Liver (tissue), 6 donors: ENCODE data around the gene TRAF7. TPM values are rescaled to one million over a fixed set of nuclear protein-coding genes. Genes with fewer than 3 reads are reported as not detected.

Source experiments
- EGR1 ChIP-seq, 2 donors: IDR thresholded peaks; 2 replicates each; pipeline ENCODE4 v1.6.1; 2016 to 2018; ENCODE audit warnings: antibody characterized with exemption in 2 of 2, low read depth in 2 of 2
- HNF4G ChIP-seq: IDR thresholded peaks from 2 replicates; pipeline ENCODE4 v1.6.1; 2016; ENCODE audit warnings: antibody characterized with exemption
- JUND ChIP-seq, 2 donors: IDR thresholded peaks; 2 replicates each; pipeline ENCODE4 v1.6.1; 2016; ENCODE audit warnings: antibody characterized with exemption in 2 of 2
- RXRA ChIP-seq, 2 donors: IDR thresholded peaks; 2 replicates each; pipeline ENCODE4 v1.6.1; 2017 to 2018; ENCODE audit warnings: antibody characterized with exemption in 2 of 2, mild to moderate bottlenecking in 1 of 2
- SP1 ChIP-seq: IDR thresholded peaks from 2 replicates; pipeline ENCODE4 v1.6.1; 2018; ENCODE audit warnings: antibody characterized with exemption, mild to moderate bottlenecking
- ZBTB33 ChIP-seq: IDR thresholded peaks from 2 replicates; pipeline ENCODE4 v1.6.1; 2016; ENCODE audit warnings: antibody characterized with exemption
- polyA plus RNA-seq, 2 donors: library from polyadenylated mRNA; stranded (reverse) in 1 of 2; unstranded in 1 of 2; fragments of 200-250 nt in 1 of 2; fragments of >200 nt in 1 of 2; fragmentation: Nextera tagmentation in 1 of 2; extraction: Ambion mirVana in 1 of 2; gene quantifications; one replicate each; pipeline versions ENCODE4 v1.2.1 to v1.2.3, GENCODE V29; 2013 to 2015
- small RNA-seq: library from RNA; depleted of rRNA; stranded (forward); fragments of <200 nt; gene quantifications from one replicate; pipeline ENCODE3, GENCODE V24; 2014
- total RNA-seq, 2 donors: library from RNA; depleted of rRNA; stranded (reverse); fragments of >200 nt; gene quantifications; one replicate each; pipeline ENCODE4 v1.2.3, GENCODE V29; 2014
- donor health status: healthy.
- donor health status: healthy.
- donor health status: healthy.

The TRAF7 gene
- total and polyA plus RNA-seq, 4 donors, result 14.7 to 36.6 (median 34.0) TPM

DNA sequence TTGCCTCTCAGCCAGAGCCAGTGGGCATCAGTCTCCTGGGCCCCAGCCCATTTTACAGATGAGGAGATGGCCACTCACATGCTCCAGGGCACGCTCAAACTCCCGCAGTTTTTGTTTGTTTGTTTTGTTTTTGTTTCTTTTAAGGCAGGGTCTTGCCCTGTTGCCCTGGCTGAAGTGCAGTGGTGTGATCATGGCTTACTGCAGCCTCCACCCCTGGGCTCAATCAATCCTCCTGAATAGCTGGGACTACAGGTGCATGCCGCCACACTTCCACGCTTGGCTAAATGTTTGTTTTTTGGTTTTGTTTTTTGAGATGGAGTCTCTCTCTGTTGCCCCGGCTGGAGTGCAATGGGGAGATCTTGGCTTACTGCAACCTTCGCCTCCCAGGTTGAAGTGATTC lies 71.3 kb downstream of the TRAF7 start (continued):
- TF ChIP-seq RXRA (IDR thresholded peaks at IDR 0.05), result no peak
- no peak for TF ChIP-seq EGR1 (IDR thresholded peaks at IDR 0.05; ENCODE audit: low read depth in 2 of 2)
- no peak for TF ChIP-seq HNF4G
- no peak for TF ChIP-seq SP1
- no peak for TF ChIP-seq ZBTB33
- TF ChIP-seq JUND (IDR thresholded peaks at IDR 0.05), result no peak

Small RNA genes within 50 kb of the gene (small RNA-seq; reads per million reads assigned to genes)
- gene MIR3180-5 (not detected), gene MIR4516 (not detected), gene RF00019 (not detected), gene SNORD60 (not detected)

Other genes starting within 250 kb of the TRAF7 start
- gene HS3ST6, start 237.4 kb upstream of the TRAF7 start, total RNA-seq, result not detected
- not detected for gene HS3ST6, start 237.4 kb upstream of the TRAF7 start, polyA plus RNA-seq
- 10 to 100 TPM; 32.2 to 43.9 TPM for gene MSRB1, start 212.6 kb upstream of the TRAF7 start, total RNA-seq
- gene MSRB1, start 212.6 kb upstream of the TRAF7 start, polyA plus RNA-seq, result 100 to 1,000 TPM; 152 to 169 TPM
- gene RPL3L, start 201.1 kb upstream of the TRAF7 start, total RNA-seq, result not detected
- under 1 TPM in 1 of 2 donors, not detected in 1; 0.14 TPM for gene RPL3L, start 201.1 kb upstream of the TRAF7 start, polyA plus RNA-seq
- gene NDUFB10, start 196.2 kb upstream of the TRAF7 start, total RNA-seq, result 100 to 1,000 TPM in 1 of 2 donors, 10 to 100 TPM in 1; 93.9 to 110 TPM
- 100 to 1,000 TPM; 156 to 195 TPM for gene NDUFB10, start 196.2 kb upstream of the TRAF7 start, polyA plus RNA-seq
- 1,000 to 10,000 TPM in 1 of 2 donors, 100 to 1,000 TPM in 1; 621 to 1,440 TPM for gene RPS2, start 191.0 kb upstream of the TRAF7 start, total RNA-seq
- gene RPS2, start 191.0 kb upstream of the TRAF7 start, polyA plus RNA-seq, result 1,000 to 10,000 TPM in 1 of 2 donors, 100 to 1,000 TPM in 1; 524 to 1,259 TPM
- gene RNF151, start 188.9 kb upstream of the TRAF7 start, total RNA-seq, result not detected
- not detected for gene RNF151, start 188.9 kb upstream of the TRAF7 start, polyA plus RNA-seq
- 10 to 100 TPM; 12.5 to 13.9 TPM for gene TBL3, start 183.7 kb upstream of the TRAF7 start, total RNA-seq
- 10 to 100 TPM; 14.5 to 24.3 TPM for gene TBL3, start 183.7 kb upstream of the TRAF7 start, polyA plus RNA-seq
- under 1 TPM; 0.28 to 0.67 TPM for gene NOXO1, start 174.3 kb upstream of the TRAF7 start, total RNA-seq
- gene NOXO1, start 174.3 kb upstream of the TRAF7 start, polyA plus RNA-seq, result under 1 TPM in 1 of 2 donors, not detected in 1; 0.63 TPM
- 1 to 10 TPM; 7.4 to 9.0 TPM for gene GFER, start 171.6 kb upstream of the TRAF7 start, total RNA-seq
- 10 to 100 TPM; 21.3 to 28.4 TPM for gene GFER, start 171.6 kb upstream of the TRAF7 start, polyA plus RNA-seq
- gene SYNGR3, start 165.8 kb upstream of the TRAF7 start, total RNA-seq, result under 1 TPM; 0.17 to 0.47 TPM
- gene SYNGR3, start 165.8 kb upstream of the TRAF7 start, polyA plus RNA-seq, result under 1 TPM in 1 of 2 donors, not detected in 1; 0.09 TPM
- gene ZNF598, start 146.0 kb upstream of the TRAF7 start, total RNA-seq, result 10 to 100 TPM; 12.8 to 19.7 TPM
- gene ZNF598, start 146.0 kb upstream of the TRAF7 start, polyA plus RNA-seq, result 10 to 100 TPM in 1 of 2 donors, 1 to 10 TPM in 1; 2.7 to 28.4 TPM
- gene NPW, start 136.0 kb upstream of the TRAF7 start, total RNA-seq, result 1 to 10 TPM; 1.3 to 8.4 TPM
- gene NPW, start 136.0 kb upstream of the TRAF7 start, polyA plus RNA-seq, result 10 to 100 TPM in 1 of 2 donors, 1 to 10 TPM in 1; 9.9 to 20.6 TPM
- 10 to 100 TPM; 36.6 to 85.8 TPM for gene NHERF2, start 128.9 kb upstream of the TRAF7 start, total RNA-seq
- 100 to 1,000 TPM in 1 of 2 donors, 10 to 100 TPM in 1; 62.4 to 205 TPM for gene NHERF2, start 128.9 kb upstream of the TRAF7 start, polyA plus RNA-seq
- gene NTHL1, start 107.9 kb upstream of the TRAF7 start, total RNA-seq, result 10 to 100 TPM; 10.4 to 12.7 TPM
- 100 to 1,000 TPM in 1 of 2 donors, 10 to 100 TPM in 1; 25.4 to 166 TPM for gene NTHL1, start 107.9 kb upstream of the TRAF7 start, polyA plus RNA-seq
- gene TSC2, start 107.8 kb upstream of the TRAF7 start, total RNA-seq, result 10 to 100 TPM; 28.3 to 51.2 TPM
- 10 to 100 TPM; 23.3 to 29.1 TPM for gene TSC2, start 107.8 kb upstream of the TRAF7 start, polyA plus RNA-seq
- gene PKD1, start 19.9 kb upstream of the TRAF7 start, total RNA-seq, result 10 to 100 TPM; 30.6 to 58.4 TPM
- gene PKD1, start 19.9 kb upstream of the TRAF7 start, polyA plus RNA-seq, result 10 to 100 TPM in 1 of 2 donors, 1 to 10 TPM in 1; 8.0 to 20.6 TPM
- 1 to 10 TPM; 1.9 to 3.9 TPM for gene RAB26, start 7.2 kb upstream of the TRAF7 start, total RNA-seq
- 1 to 10 TPM; 2.6 to 3.4 TPM for gene RAB26, start 7.2 kb upstream of the TRAF7 start, polyA plus RNA-seq
- gene CASKIN1, start 40.8 kb downstream of the TRAF7 start, total RNA-seq, result under 1 TPM; under 0.01 to 0.09 TPM
- gene CASKIN1, start 40.8 kb downstream of the TRAF7 start, polyA plus RNA-seq, result under 1 TPM in 1 of 2 donors, not detected in 1; 0.17 TPM
- gene MLST8, start 49.7 kb downstream of the TRAF7 start, total RNA-seq, result 10 to 100 TPM; 11.1 to 14.4 TPM
- gene MLST8, start 49.7 kb downstream of the TRAF7 start, polyA plus RNA-seq, result 10 to 100 TPM; 26.0 to 26.7 TPM
- gene BRICD5, start 55.1 kb downstream of the TRAF7 start, total RNA-seq, result 1 to 10 TPM; 1.9 TPM
- under 1 TPM; 0.26 to 0.91 TPM for gene BRICD5, start 55.1 kb downstream of the TRAF7 start, polyA plus RNA-seq
- 1 to 10 TPM; 5.8 to 9.9 TPM for gene PGP, start 59.1 kb downstream of the TRAF7 start, total RNA-seq
- 1 to 10 TPM; 3.4 to 6.8 TPM for gene PGP, start 59.1 kb downstream of the TRAF7 start, polyA plus RNA-seq
- 10 to 100 TPM; 16.5 to 19.1 TPM for gene E4F1, start 67.8 kb downstream of the TRAF7 start, total RNA-seq
- gene E4F1, start 67.8 kb downstream of the TRAF7 start, polyA plus RNA-seq, result 10 to 100 TPM in 1 of 2 donors, 1 to 10 TPM in 1; 4.4 to 11.0 TPM
- under 1 TPM; 0.37 to 0.67 TPM for gene DNASE1L2, start 80.7 kb downstream of the TRAF7 start, total RNA-seq
- under 1 TPM; 0.13 to 0.20 TPM for gene DNASE1L2, start 80.7 kb downstream of the TRAF7 start, polyA plus RNA-seq
- gene ECI1, start 95.8 kb downstream of the TRAF7 start, total RNA-seq, result 10 to 100 TPM; 36.8 to 53.0 TPM
- 100 to 1,000 TPM; 106 to 107 TPM for gene ECI1, start 95.8 kb downstream of the TRAF7 start, polyA plus RNA-seq
- 10 to 100 TPM; 36.5 to 38.2 TPM for gene RNPS1, start 112.3 kb downstream of the TRAF7 start, total RNA-seq
- gene RNPS1, start 112.3 kb downstream of the TRAF7 start, polyA plus RNA-seq, result 10 to 100 TPM; 31.3 to 36.9 TPM
- gene ABCA3, start 184.9 kb downstream of the TRAF7 start, total RNA-seq, result 1 to 10 TPM in 1 of 2 donors, under 1 TPM in 1; 0.47 to 1.1 TPM
- 1 to 10 TPM in 1 of 2 donors, under 1 TPM in 1; 0.51 to 1.0 TPM for gene ABCA3, start 184.9 kb downstream of the TRAF7 start, polyA plus RNA-seq